GM23248 (cell line): ENCODE measurements around the gene DNAH8.

ENCODE experiments used
- EZH2 ChIP-seq: fragments of 200-600 bp; sonication (generic); IDR thresholded peaks from 2 replicates; pipeline ENCODE4 v1.6.1; 2018; ENCODE audit warnings: antibody characterized with exemption, mild to moderate bottlenecking; ENCODE audit not compliant: insufficient read depth, poor library complexity, severe bottlenecking
- EZH2phosphoT487 ChIP-seq: fragments of 200-600 bp; sonication (generic); IDR thresholded peaks from 2 replicates; pipeline ENCODE4 v1.6.1; 2018; ENCODE audit warnings: antibody characterized with exemption, moderate library complexity, mild to moderate bottlenecking, low read depth; ENCODE audit not compliant: insufficient read depth

- TF ChIP-seq EZH2 = no peak
- TF ChIP-seq EZH2phosphoT487 = no peak
Observed at GRCh38 chr6:38688579-38689087, 26.5 kb upstream of the DNAH8 start.
